Omental fat pad (tissue), 4 donors: ENCODE measurements around the gene CFAP97D1. TPM values are rescaled to one million over a fixed set of nuclear protein-coding genes. Genes with fewer than 3 reads are reported as not detected.

Source experiments
- ATAC-seq: fragments of 150-250 bp; one replicate; pipeline ENCODE4 v1.9.1; 2016; ENCODE audit warnings: mild to moderate bottlenecking, moderate library complexity; ENCODE audit not compliant: low FRiP score
- DNase-seq: peaks from one replicate; pipeline ENCODE4 v3.0.0-alpha.2; 2019; ENCODE audit warnings: low spot score
- CTCF ChIP-seq, 3 donors: fragments of 450-650 bp; IDR thresholded peaks; one replicate each; pipeline ENCODE4 v1.5.1; 2016 to 2017; ENCODE audit warnings: antibody characterized with exemption in 3 of 3, mild to moderate bottlenecking in 3 of 3, moderate library complexity in 2 of 3
- total RNA-seq, 4 donors: library from RNA; depleted of rRNA; stranded (reverse); fragments of >200 nt; gene quantifications; one replicate each; pipeline ENCODE4 v1.1.0, GENCODE V29; 2016

CFAP97D1 gene
- total RNA-seq, 4 donors from 2014 or later: 0.09 to 0.12 TPM; not detected in 2

GRCh38 chr17:43767053-43767712 is 13.1 kb upstream of the CFAP97D1 start:
- DNase-seq (no peak), ATAC-seq (no peak)
- no peak for TF ChIP-seq CTCF (IDR thresholded peaks at IDR 0.05)

DNA sequence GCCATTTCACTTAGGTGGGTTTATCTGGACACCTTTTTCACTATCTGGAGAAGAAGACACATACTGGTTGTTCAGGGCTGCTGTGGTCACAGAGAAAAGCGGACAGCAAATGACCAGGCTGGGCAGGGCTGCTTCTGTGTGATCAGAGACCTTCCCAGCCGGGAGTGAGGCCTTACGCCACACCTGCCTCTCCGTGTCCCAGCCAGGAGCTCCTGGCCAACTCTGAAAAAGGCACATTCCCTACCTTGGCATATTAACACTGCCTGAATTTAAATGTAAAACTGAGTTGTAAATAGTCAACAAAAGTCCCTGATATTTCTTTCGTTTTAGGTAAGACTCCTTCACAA is 12.5 kb upstream of the CFAP97D1 start:
- DNase-seq: no peak
- TF ChIP-seq CTCF (IDR thresholded peaks at IDR 0.05): no peak
- no peak for ATAC-seq

GRCh38 chr17:43768382-43768781 is 11.9 kb upstream of the CFAP97D1 start:
- no peak for TF ChIP-seq CTCF (IDR thresholded peaks at IDR 0.05)

DNA sequence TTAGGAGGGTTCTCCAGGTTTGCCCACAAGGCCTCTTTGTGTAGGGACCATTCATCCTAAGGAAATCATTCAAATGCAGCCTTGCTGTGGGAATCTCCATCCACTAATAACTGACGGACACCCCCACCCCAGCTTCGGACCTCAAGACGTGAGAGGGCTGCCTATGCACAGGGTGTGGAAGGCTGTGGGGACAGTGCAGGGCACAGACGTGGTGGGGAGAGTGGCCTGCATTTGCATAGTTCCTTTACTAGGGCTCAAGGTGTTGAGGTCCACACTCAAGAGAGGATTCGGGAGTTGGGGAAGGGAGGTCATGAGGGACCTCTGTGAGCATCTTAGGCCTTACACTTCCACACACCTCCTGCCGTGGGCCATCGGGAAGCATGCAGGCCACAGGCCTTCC is 11.3 kb upstream of the CFAP97D1 start:
- no peak for DNase-seq
- no peak for ATAC-seq
- TF ChIP-seq CTCF (IDR thresholded peaks at IDR 0.05): no peak

More at GRCh38 chr17:43768382-43768781, 11.9 kb upstream of the CFAP97D1 start:
- DNase-seq (no peak), ATAC-seq (no peak)

DNA sequence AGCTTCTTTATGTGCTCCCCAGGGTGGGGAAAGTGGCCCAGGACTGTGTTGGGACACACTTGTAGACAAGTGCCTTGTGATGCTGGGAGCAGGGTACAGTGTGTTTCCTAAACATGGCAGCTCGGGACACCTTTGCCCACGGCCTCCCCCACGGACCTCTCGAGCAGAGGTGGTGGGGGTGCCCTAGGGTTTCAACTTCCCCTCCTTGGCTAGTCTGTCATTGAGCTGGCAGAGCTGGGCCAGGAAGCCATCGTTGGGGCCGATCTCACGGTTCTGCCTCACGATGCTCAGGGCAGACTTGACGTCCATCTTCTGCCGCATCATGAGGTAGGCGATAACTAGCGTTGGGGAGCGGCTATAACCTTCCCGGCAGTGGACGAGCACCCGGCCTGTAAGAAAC is 10.8 kb upstream of the CFAP97D1 start:
- no peak for ATAC-seq
- DNase-seq: no peak
- no peak for TF ChIP-seq CTCF (IDR thresholded peaks at IDR 0.05)

- ATAC-seq (no peak), DNase-seq (no peak)
- no peak for TF ChIP-seq CTCF (IDR thresholded peaks at IDR 0.05)
Observed at GRCh38 chr17:43769859-43770258, 10.4 kb upstream of the CFAP97D1 start.

DNA sequence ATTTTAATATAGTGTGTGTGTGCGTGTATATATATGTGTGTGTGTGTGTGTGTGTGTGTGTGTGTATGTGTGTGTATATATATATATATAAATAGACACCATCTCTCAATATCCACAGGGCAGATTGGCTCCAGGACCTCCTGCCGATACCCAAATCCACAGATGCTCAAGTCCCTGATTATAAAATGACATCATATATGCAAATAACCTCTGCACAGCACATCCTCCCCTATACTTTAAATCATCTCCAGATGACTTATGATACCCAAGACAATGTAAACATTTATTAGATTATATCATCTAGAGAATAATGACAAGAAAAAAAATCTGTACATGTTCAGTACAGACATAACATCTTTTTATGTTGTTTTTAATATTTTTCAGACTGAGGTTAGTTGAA is 9.3 kb upstream of the CFAP97D1 start:
- no peak for ATAC-seq
- DNase-seq: no peak
- TF ChIP-seq CTCF (IDR thresholded peaks at IDR 0.05): no peak
